GM18505 (cell line): ENCODE results near the gene PRKCE.

ENCODE experiments used
- ATAC-seq: cut with Tn5 transposase; IDR thresholded peaks from one replicate; pipeline ENCODE4 v1.9.1; 2021; ENCODE audit not compliant: unreplicated experiment
- POLR2A ChIP-seq: IDR thresholded peaks from 4 replicates; pipeline ENCODE4 v1.6.1; 2011; ENCODE audit warnings: borderline replicate concordance; ENCODE audit not compliant: insufficient read depth, insufficient read length; ENCODE audit errors: extremely low read depth

The PRKCE gene

GRCh38 chr2:45867800-45868199, 216.3 kb downstream of the PRKCE start:
- no peak for TF ChIP-seq POLR2A
- ATAC-seq: no peak

GRCh38 chr2:45869165-45869501, 217.7 kb downstream of the PRKCE start:
- ATAC-seq: no peak
- no peak for TF ChIP-seq POLR2A

GRCh38 chr2:45871025-45871424, 219.6 kb downstream of the PRKCE start:
- no peak for TF ChIP-seq POLR2A
- ATAC-seq: no peak

- no peak for ATAC-seq
- no peak for TF ChIP-seq POLR2A
These were observed 220.1 kb downstream of the PRKCE start for GRCh38 chr2:45871541-45871940.

GRCh38 chr2:45872211-45872610, 220.7 kb downstream of the PRKCE start:
- TF ChIP-seq POLR2A: no peak
- ATAC-seq: no peak

GRCh38 chr2:45874344-45874743, 222.9 kb downstream of the PRKCE start:
- no peak for TF ChIP-seq POLR2A
- ATAC-seq: no peak

- ATAC-seq: no peak
- TF ChIP-seq POLR2A: no peak
These were observed 225.1 kb downstream of the PRKCE start for GRCh38 chr2:45876611-45877010.

- TF ChIP-seq POLR2A: no peak
These were observed 227.9 kb downstream of the PRKCE start for GRCh38 chr2:45879406-45879805.

GRCh38 chr2:45879936-45880335, 228.5 kb downstream of the PRKCE start:
- no peak for TF ChIP-seq POLR2A
- ATAC-seq: no peak

More at GRCh38 chr2:45879406-45879805, 227.9 kb downstream of the PRKCE start:
- ATAC-seq: no peak

GRCh38 chr2:45881970-45882581, 230.6 kb downstream of the PRKCE start:
- ATAC-seq: no peak
- TF ChIP-seq POLR2A: no peak

GRCh38 chr2:45882707-45883602, 231.5 kb downstream of the PRKCE start:
- TF ChIP-seq POLR2A: no peak
- ATAC-seq: no peak

GRCh38 chr2:45883603-45884000, 232.1 kb downstream of the PRKCE start:
- TF ChIP-seq POLR2A: no peak

GRCh38 chr2:45884126-45884525, 232.7 kb downstream of the PRKCE start:
- ATAC-seq: no peak
- TF ChIP-seq POLR2A: no peak

More at GRCh38 chr2:45883603-45884000, 232.1 kb downstream of the PRKCE start:
- ATAC-seq: no peak

- ATAC-seq: no peak
- no peak for TF ChIP-seq POLR2A
These were observed 233.7 kb downstream of the PRKCE start for GRCh38 chr2:45885171-45885621.
